T-helper 22 cell (primary cell): ENCODE measurements around the gene OSBPL2.

Source experiments
- DNase-seq: peaks from one replicate; pipeline ENCODE4 v3.0.0-alpha.2; 2020; ENCODE audit warnings: low read depth

OSBPL2 gene

GRCh38 chr20:62235777-62236157 lies 2.6 kb upstream of the OSBPL2 start:
- no peak for DNase-seq

- no peak for DNase-seq
Measured at GRCh38 chr20:62236200-62236599, 2.1 kb upstream of the OSBPL2 start.

- DNase-seq = no peak
Measured at GRCh38 chr20:62236766-62237513, 1.4 kb upstream of the OSBPL2 start.

- no peak for DNase-seq
Measured at GRCh38 chr20:62237514-62237800, 864 bp upstream of the OSBPL2 start.

GRCh38 chr20:62238569-62239277 lies 402 bp downstream of the OSBPL2 start:
- no peak for DNase-seq

- no peak for DNase-seq
Measured at GRCh38 chr20:62239278-62239879, 1.1 kb downstream of the OSBPL2 start.

GRCh38 chr20:62240020-62240685 lies 1.8 kb downstream of the OSBPL2 start:
- no peak for DNase-seq

GRCh38 chr20:62241506-62241905 lies 3.2 kb downstream of the OSBPL2 start:
- no peak for DNase-seq

GRCh38 chr20:62242176-62242575 lies 3.9 kb downstream of the OSBPL2 start:
- no peak for DNase-seq

GRCh38 chr20:62243106-62243505 lies 4.8 kb downstream of the OSBPL2 start:
- no peak for DNase-seq

- DNase-seq = no peak
Measured at GRCh38 chr20:62243906-62244515, 5.7 kb downstream of the OSBPL2 start.

GRCh38 chr20:62244644-62245108 lies 6.4 kb downstream of the OSBPL2 start:
- no peak for DNase-seq

GRCh38 chr20:62245911-62246280 lies 7.6 kb downstream of the OSBPL2 start:
- DNase-seq = no peak

- no peak for DNase-seq
Measured at GRCh38 chr20:62246431-62246830, 8.1 kb downstream of the OSBPL2 start.

- DNase-seq = no peak
Measured at GRCh38 chr20:62246872-62247652, 8.7 kb downstream of the OSBPL2 start.

- DNase-seq = no peak
Measured at GRCh38 chr20:62248890-62249560, 10.7 kb downstream of the OSBPL2 start.

GRCh38 chr20:62252342-62252966 lies 14.1 kb downstream of the OSBPL2 start:
- DNase-seq = no peak

- DNase-seq = no peak
Measured at GRCh38 chr20:62253398-62253797, 15.1 kb downstream of the OSBPL2 start.

- no peak for DNase-seq
Measured at GRCh38 chr20:62254021-62254724, 15.9 kb downstream of the OSBPL2 start.

- DNase-seq = no peak
Measured at GRCh38 chr20:62255976-62256375, 17.7 kb downstream of the OSBPL2 start.
